HG03575 (cell line): Measurements from ENCODE around the gene C14orf132.

Experiments used
- ATAC-seq: cut with Tn5 transposase; IDR thresholded peaks from one replicate; pipeline ENCODE4 v1.9.1; 2021; ENCODE audit not compliant: unreplicated experiment, insufficient number of reproducible peaks, low FRiP score; ENCODE audit errors: extremely low read depth

C14orf132 gene

GRCh38 chr14:96105089-96105925, 66.1 kb downstream of the C14orf132 start:
- no peak for ATAC-seq

- ATAC-seq: no peak
Observed at GRCh38 chr14:96105926-96106441, 66.8 kb downstream of the C14orf132 start.

GRCh38 chr14:96106891-96107290, 67.7 kb downstream of the C14orf132 start:
- ATAC-seq: no peak

GRCh38 chr14:96108061-96108795, 69.1 kb downstream of the C14orf132 start:
- ATAC-seq: no peak

- no peak for ATAC-seq
Observed at GRCh38 chr14:96108911-96109310, 69.7 kb downstream of the C14orf132 start.

- no peak for ATAC-seq
Observed at GRCh38 chr14:96109596-96110355, 70.6 kb downstream of the C14orf132 start.

GRCh38 chr14:96112032-96112431, 72.9 kb downstream of the C14orf132 start:
- no peak for ATAC-seq

GRCh38 chr14:96114002-96114401, 74.8 kb downstream of the C14orf132 start:
- no peak for ATAC-seq

- ATAC-seq: no peak
Observed at GRCh38 chr14:96117101-96117897, 78.1 kb downstream of the C14orf132 start.

- no peak for ATAC-seq
Observed at GRCh38 chr14:96117960-96118359, 78.8 kb downstream of the C14orf132 start.

GRCh38 chr14:96118391-96118790, 79.2 kb downstream of the C14orf132 start:
- no peak for ATAC-seq

- no peak for ATAC-seq
Observed at GRCh38 chr14:96119947-96120346, 80.8 kb downstream of the C14orf132 start.

GRCh38 chr14:96120392-96120791, 81.2 kb downstream of the C14orf132 start:
- no peak for ATAC-seq

GRCh38 chr14:96120941-96121340, 81.8 kb downstream of the C14orf132 start:
- ATAC-seq: no peak

GRCh38 chr14:96121660-96122395, 82.7 kb downstream of the C14orf132 start:
- no peak for ATAC-seq

GRCh38 chr14:96122496-96122895, 83.3 kb downstream of the C14orf132 start:
- ATAC-seq: no peak

GRCh38 chr14:96125536-96125935, 86.4 kb downstream of the C14orf132 start:
- ATAC-seq: no peak

- ATAC-seq: no peak
Observed at GRCh38 chr14:96126339-96126782, 87.2 kb downstream of the C14orf132 start.
